ENCODE data around the gene SMIM12. TPM values are rescaled to one million over a fixed set of nuclear protein-coding genes. Genes with fewer than 3 reads are reported as not detected.

Gene SMIM12
- total and polyA plus RNA-seq, 2 of the 8 experiments (the other 6 are each of a cell fraction or from before 2014, with no cell fraction given), result 40.9 to 49.2 TPM

DNA sequence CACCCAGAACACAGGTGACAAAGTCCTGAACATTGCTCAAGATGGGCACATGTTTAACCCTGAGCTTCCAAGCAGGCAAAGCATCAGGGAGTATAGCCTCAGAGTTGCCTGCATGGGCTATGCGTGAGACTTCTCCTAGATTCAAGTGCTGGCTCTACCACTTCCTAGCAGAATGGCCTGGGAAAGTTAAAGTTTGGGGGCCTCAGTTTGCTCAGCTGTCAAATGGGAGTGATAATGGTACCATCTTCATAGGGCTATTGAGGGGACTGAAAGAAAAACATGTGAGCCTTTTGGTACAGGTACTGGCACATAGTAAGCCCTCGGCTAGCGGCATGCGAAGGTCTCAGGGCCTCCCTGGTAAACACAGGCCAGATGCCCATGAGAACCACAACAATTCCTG, 28.0 kb upstream of the SMIM12 start:
- H3K27me3 ChIP-seq (replicated peaks in 1 of 4; ENCODE audit: control insufficient read depth in 3 of 4, extremely low read depth in 1 of 4, insufficient read depth in 3 of 4, low read length in 3 of 4), result peaks cover 0 to 16% (median 13%) of the 10 kb centered on the region in 4 experiments; a peak in 6 of 7 replicates
- H3K4ac ChIP-seq (replicated peaks; ENCODE audit: insufficient read length, low read depth, low read length), result no peak overlapping the region
- WGBS, 2 experiments (ENCODE audit: extremely low coverage in 1 of 2, insufficient coverage in 1 of 2, insufficient read length in 1 of 2, insufficient replicate concordance in 2 of 2, low coverage in 1 of 2, low lambda C conversion rate in 2 of 2, missing lambda C conversion rate in 1 of 2), result 92% methylated on average over 4 of the region's 4 CpGs; no CpG with 5 or more reads in 1 of the 2 experiments
- DNase-seq (ENCODE audit: low read depth in 1 of 2, low spot score in 2 of 2), result peak in 1 of 2 experiments; percentile 11
- H3K23ac ChIP-seq (ENCODE audit: insufficient read length), result no peak overlapping the region
- H4K5ac ChIP-seq (ENCODE audit: insufficient read length, low read depth, low read length), result no peak overlapping the region
- H3K9me3 ChIP-seq (ENCODE audit: insufficient read depth in 2 of 2, low read depth in 1 of 2, low read length in 1 of 2), result peaks cover 0 to 4% of the 10 kb centered on the region in 2 experiments; a peak in 2 of 4 replicates
- no peaks in the 10 kb centered on the region for H3K36me3 ChIP-seq (ENCODE audit: control insufficient read depth in 2 of 4, insufficient read depth in 4 of 4, low read length in 3 of 4)
- FAIRE-seq, result no peak
- ChIA-PET POLR2A (ENCODE audit: partially characterized antibody) (no interaction called here), CTCF (ENCODE audit: partially characterized antibody) (interaction anchor here (0.6 to 9.8 kb wide), 8 partner anchors 10 to 888 kb away, joined by 3 to 81 read pairs (median 5); partner anchors contain the start of gene SMIM12)
- peaks cover 0 to 10% (median 7%) of the 10 kb centered on the region in 4 experiments; a peak in 6 of 7 replicates for H3K4me1 ChIP-seq (replicated peaks in 1 of 4; ENCODE audit: control insufficient read depth in 3 of 4, insufficient read depth in 4 of 4, low read length in 3 of 4)
- H3K27ac ChIP-seq (ENCODE audit: low read depth, low read length), result no peak overlapping the region
- H2BK20ac ChIP-seq (ENCODE audit: low read length), result no peak overlapping the region
- peaks cover 0 to 2% of the 10 kb centered on the region in 2 experiments for H4K20me1 ChIP-seq (replicated peaks in 1 of 2; ENCODE audit: control insufficient read depth in 1 of 2, insufficient read depth in 2 of 2, low read length in 2 of 2)
- H3K79me1 ChIP-seq (ENCODE audit: low read depth, low read length), result no peaks in the 10 kb centered on the region
- no peak overlapping the region for H4K8ac ChIP-seq (ENCODE audit: extremely low read depth, insufficient read depth, low read length)
- H3K23me2 ChIP-seq (ENCODE audit: low read depth, low read length), result peaks cover 9% of the 10 kb centered on the region; the same call in 1 of the 2 replicates
- H3K14ac ChIP-seq (ENCODE audit: insufficient read length), result no peak overlapping the region
- H3K18ac ChIP-seq (ENCODE audit: extremely low read depth, low read length), result no peak overlapping the region
- H2AFZ ChIP-seq (ENCODE audit: low read length), result no peak overlapping the region
- H3K9ac ChIP-seq (replicated peaks in 1 of 4; ENCODE audit: extremely low read depth in 1 of 4, low read depth in 3 of 4, low read length in 3 of 4), result no peak overlapping the region
- no peak overlapping the region for H2BK120ac ChIP-seq (replicated peaks; ENCODE audit: low read depth, low read length)
- H3K4me2 ChIP-seq (ENCODE audit: insufficient read depth in 1 of 2, low read depth in 2 of 2, low read length in 2 of 2), result no peak overlapping the region
- no peak overlapping the region for H2BK15ac ChIP-seq (ENCODE audit: low read length)
- no peak overlapping the region for H4K91ac ChIP-seq (replicated peaks; ENCODE audit: insufficient read length, low read length)
- no peak overlapping the region for H3K56ac ChIP-seq (replicated peaks; ENCODE audit: insufficient read length, low read depth, low read length)
- H2BK12ac ChIP-seq (ENCODE audit: low read depth, low read length), result no peak overlapping the region
- no peaks in the 10 kb centered on the region for H3K79me2 ChIP-seq (ENCODE audit: control insufficient read depth in 1 of 2, insufficient read depth in 2 of 2, low read length in 2 of 2)
- H3K4me3 ChIP-seq (ENCODE audit: extremely low read depth in 1 of 4, insufficient read depth in 2 of 4, low read depth in 3 of 4, low read length in 4 of 4), result no peak overlapping the region
- TF ChIP-seq GTF2F1 (IDR thresholded peaks at IDR 0.05; ENCODE audit: borderline replicate concordance, low read depth, low read length), result no peak
- no peak for TF ChIP-seq POLR2A (IDR thresholded peaks at IDR 0.05; ENCODE audit: control extremely low read depth in 1 of 2, low read depth in 2 of 2, low read length in 2 of 2)
- TF ChIP-seq SP1 (IDR thresholded peaks at IDR 0.05; ENCODE audit: low read depth, low read length), result no peak
- TF ChIP-seq, protein P1, sequence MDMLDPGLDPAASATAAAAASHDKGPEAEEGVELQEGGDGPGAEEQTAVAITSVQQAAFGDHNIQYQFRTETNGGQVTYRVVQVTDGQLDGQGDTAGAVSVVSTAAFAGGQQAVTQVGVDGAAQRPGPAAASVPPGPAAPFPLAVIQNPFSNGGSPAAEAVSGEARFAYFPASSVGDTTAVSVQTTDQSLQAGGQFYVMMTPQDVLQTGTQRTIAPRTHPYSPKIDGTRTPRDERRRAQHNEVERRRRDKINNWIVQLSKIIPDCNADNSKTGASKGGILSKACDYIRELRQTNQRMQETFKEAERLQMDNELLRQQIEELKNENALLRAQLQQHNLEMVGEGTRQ (IDR thresholded peaks at IDR 0.05; ENCODE audit: low read length), result no peak
- no peak for TF ChIP-seq EP300 (IDR thresholded peaks at IDR 0.05; ENCODE audit: borderline replicate concordance in 1 of 2, low read depth in 2 of 2, low read length in 2 of 2)
- TF ChIP-seq TEAD4 (IDR thresholded peaks at IDR 0.05; ENCODE audit: low read depth, low read length), result no peak
- no peak for TF ChIP-seq CTCF (IDR thresholded peaks at IDR 0.05; ENCODE audit: control extremely low read depth in 1 of 3, insufficient read depth in 1 of 3, low read depth in 1 of 3, low read length in 3 of 3)
- no peak for TF ChIP-seq KDM4A (IDR thresholded peaks at IDR 0.05; ENCODE audit: low read depth, low read length, severe bottlenecking)
- no peak overlapping the region for H2AK5ac ChIP-seq (ENCODE audit: low read depth, low read length)
- H2BK5ac ChIP-seq (ENCODE audit: low read depth, low read length), result no peak overlapping the region
